GM19455 (cell line): Measurements from ENCODE around the gene SPTBN5.

Experiments used
- ATAC-seq: cut with Tn5 transposase; IDR thresholded peaks from one replicate; pipeline ENCODE4 v1.9.1; 2021; ENCODE audit not compliant: unreplicated experiment

Gene SPTBN5

DNA sequence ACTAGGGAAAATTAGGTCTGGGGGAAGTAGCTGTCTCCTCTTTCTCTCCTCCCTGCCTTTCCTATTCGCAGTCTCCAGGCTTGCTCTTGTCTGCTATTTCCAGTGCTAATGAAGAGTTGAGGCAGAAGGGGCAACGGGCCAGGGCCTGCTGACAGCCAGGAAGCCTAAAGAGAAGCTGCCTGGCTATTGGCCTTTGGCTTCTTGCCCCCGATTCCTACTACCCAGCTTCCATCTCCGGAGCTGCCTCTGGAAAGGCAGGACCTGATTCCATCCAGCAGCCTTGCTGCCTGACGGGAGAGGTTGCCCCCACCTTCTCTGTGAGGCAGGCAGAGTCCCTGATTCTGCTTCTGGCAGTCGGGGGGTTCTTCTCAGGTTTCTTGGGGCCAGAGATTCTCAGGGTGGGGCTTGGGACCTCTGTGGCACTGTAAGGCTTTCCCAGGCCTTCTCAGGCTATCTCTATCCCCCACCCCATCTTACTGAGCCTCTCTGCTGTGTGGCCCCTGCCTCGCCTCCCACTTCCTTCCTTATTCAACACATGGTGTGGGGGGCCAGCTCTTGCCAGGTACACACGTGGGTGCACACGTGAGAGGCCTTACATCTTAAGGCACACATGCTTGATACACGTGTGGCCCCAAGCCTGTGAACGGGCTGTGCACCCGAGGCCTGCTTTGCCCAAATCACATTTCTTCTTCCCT, 84.2 kb downstream of the SPTBN5 start:
- ATAC-seq = no peak

DNA sequence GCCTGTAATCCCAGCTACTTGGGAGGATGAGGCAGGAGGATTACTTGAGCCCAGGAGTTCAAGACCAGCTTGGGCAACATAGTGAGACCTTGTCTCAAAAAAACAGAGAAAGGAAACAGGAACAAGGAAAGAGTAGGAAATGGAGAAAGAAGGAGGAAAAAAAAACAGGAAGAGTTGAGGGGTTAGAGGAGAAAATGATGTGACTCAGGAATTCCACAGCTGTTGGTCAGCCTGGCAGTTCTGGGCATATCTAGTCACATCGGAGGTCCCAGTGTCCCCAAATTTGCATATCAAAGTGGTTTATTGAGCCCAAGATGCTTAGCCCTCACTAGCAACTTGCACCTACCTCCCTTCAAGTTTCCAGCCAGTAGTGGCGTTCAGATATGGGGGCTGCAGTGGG, 84.7 kb downstream of the SPTBN5 start:
- no peak for ATAC-seq

DNA sequence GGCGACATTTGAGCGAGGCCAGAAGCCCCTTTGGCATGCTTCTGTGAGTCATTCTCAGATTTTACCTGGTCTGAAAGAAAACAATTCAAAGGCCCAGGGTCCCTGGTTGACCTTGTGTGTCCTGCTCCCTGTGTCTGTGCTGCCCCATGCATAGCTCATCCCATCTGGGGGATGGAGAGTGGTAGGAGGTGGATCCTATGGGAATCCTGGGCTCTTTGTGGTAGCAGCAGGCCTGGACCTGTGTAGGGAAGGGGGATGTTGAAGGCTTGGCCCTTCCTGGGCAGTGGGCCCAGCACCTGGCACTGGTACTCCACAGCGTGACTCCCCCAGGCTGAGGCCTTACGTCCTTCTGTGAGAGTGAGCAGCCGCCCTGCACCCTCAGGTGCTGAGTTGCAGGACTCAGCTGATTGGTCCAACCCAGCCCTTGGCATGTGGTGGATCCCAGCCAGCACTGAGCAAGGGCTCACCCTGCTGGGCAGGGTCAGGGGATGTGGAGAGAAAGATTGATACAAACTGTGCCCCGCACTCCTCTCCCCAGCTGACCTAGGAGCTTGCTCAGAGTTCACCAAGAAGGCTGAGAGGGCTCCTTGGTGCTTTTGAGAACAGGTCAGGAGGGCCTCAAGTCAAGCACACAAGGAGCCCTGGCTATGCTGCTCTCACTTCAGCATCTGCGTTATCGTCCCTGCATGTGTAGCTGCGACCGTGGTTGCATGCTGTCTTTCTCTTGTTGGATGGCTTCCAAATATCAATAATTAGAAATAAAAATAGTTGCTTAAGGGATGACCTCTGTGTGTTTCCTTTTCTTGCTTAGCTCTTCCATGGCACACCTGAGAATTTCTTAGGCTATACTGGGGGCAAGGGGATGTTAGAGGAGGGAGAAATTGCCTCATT, 87.3 kb downstream of the SPTBN5 start:
- no peak for ATAC-seq

DNA sequence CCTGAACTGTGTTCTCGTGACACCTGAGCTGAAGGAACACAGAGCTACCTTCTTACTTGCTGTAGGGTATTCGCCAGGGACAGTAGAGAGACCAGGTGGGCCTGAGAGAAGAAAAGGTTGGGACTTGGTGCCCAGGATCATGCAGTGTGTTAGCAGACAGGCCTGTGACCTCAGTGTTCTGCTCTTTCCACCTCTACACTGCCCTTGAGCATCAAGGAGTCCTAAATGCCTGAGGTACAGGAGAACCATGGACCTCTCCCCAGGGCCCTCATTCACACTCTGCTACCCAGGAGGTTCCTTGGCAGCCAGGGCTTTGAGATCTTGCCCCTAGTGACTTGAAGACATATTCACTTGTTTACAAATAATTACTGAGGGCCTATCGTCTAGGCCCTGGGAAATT, 88.1 kb downstream of the SPTBN5 start:
- ATAC-seq = no peak

DNA sequence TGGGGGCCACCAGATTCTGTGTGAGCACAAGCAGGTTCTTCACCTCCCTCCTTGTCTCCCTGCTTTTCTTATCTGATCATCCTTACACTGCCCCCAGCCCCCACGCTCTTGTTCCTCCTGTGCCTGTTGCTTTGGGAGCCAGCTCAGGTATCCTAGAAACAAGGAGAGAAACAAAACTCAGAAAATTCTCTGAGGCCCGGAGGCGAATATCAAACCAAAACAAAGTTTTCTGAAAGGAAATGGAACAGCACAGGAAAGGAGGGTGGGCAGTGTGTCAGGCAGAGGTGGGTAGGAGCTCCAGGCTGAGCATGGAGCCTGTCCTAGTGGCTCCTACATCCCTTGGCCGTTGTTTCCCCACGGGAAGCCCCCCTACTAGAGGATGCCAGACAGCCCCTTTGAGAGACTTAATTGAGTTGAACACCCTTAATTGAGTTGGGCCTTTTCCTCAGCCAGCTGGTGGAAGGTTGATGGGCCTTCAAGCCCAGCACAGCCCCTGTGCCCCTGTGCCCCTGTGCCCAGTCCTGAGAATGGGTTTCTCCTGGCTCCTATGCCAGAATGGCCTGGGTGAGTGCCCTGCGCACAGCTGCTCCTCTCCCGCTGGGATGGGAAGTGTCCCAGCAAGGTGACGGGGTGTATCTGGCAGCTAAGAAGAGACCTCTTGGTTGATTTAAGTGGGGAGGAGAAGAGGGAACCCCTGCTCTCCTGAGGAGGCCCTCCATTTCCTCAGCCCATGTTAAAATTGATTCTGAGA, 88.8 kb downstream of the SPTBN5 start:
- ATAC-seq = no peak

DNA sequence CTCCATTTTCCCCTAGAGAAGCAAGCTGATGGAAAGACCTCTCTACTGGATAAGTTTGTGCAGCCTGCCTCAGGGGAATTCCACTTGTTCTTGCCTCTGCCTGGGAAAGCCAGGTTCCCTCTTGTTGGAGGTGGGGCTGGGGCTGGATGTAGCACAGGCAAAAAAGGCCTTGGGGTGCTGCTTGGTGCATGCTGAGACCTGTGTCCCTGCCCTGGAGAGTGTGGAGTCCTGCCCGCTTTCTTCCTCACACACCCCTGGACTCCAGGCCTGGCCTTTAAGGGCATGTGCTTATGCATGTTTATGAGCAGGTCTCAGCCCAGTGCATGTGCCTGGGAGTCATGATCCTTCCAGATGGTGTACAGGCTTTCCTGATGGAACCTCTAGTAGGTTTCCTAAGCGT, 89.5 kb downstream of the SPTBN5 start:
- no peak for ATAC-seq

DNA sequence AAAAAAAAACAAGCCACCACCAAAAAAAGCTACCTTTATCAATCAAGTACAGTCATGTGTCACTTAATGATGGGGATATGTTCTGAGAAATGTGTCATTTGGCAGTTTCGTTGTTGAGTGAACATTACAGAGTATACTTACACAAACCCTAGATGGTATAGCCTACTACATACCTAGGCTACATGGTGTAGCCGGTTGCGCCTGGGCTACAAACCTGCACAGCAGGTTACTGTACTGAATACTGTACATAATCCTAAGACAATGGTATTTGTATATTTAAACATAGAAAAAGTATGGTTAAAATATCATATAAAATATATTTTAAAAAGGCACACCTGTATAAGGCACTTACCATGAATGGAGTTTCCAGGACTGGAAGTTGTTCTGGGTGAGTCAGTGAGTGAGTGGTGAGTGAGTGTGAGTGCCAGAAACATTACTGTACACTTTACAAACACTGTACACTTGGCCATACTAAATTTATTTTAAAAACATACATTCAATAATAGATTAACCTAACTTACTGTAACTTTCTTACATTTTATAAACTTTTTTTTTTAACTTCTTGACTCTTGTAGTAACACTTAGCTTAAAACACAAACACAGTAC, 91.9 kb downstream of the SPTBN5 start:
- ATAC-seq = no peak

DNA sequence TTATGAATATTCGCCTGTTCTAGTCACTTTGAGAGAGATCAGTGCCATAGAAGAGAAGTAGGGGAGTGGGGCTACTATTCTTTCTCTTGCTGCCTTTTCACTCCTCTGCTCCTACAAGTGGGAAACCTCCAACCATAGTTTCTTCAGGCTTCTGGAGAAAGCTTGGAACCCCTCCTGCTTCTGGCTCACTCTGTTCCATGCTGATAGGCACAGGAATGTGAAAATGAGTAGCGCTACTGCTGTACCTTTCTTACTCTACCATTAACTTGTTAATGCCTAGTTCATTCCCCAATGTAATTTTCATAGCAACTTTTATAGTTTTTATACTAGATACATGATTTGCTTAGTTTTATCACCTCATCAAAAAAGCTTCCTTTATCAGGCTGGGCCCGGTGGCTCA, 92.7 kb downstream of the SPTBN5 start:
- no peak for ATAC-seq

DNA sequence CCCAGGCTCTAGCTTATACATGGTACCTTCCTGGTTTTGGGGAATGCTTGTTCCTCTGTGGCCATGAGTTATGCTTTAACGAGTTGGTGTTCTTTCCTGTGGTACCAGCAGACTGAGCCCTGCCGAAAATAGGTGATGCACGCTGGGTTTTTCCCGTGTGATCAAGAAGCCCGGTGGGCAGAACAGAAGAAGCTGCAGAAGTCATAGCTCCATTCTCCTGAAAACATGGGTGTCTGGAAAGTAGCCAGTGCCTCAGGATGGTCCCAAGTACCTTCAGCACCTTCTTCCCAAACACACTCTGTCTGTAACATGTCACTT, 94.4 kb downstream of the SPTBN5 start:
- ATAC-seq = no peak

DNA sequence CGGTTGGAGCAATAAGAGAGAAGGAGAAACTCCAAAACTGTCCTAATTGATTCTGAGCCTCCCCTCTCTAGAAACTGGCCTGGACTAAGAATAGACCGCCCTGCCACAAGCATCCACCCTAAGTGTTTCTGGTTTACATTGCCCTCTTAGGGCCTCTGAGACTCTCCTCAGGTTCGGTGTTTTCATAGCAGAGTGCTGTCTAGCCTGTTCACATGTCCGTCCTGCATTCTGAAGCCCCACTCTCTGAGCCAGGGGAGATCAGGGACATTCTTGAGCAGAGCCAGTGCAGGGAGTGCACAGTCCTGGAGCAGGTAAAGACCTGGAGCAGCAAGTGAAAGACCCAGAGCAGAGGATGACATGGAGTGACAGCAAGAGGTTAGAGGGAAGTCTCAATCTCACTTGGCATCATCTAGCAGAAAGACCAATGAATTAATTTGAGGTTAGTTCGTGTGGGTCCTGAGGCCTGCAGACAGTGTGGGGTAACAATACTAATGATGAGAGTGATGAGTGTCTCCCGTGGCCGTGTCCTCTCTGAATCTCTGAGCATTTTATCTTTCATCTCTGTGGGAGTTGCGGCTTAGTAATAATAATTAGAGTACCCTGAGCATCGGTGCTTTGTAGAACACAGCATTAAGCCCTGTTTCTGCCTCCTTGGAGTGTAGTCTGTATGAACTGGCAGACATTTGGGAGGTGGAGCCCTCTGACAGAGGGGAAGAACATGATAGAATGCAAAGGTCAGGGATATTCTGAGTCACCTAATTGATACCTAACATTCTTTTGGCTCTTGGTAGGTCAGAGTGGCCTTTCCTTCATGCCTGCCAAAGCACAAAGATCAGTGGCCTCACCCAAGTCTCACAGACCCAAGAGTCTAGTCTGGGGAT, 95.0 kb downstream of the SPTBN5 start:
- no peak for ATAC-seq
